Omental fat pad (tissue), 4 donors: ENCODE results near the gene SLC39A11. TPM values are rescaled to one million over a fixed set of nuclear protein-coding genes. Genes with fewer than 3 reads are reported as not detected.

Experiments
- ATAC-seq: fragments of 150-250 bp; one replicate; pipeline ENCODE4 v1.9.1; 2016; ENCODE audit warnings: mild to moderate bottlenecking, moderate library complexity; ENCODE audit not compliant: low FRiP score
- DNase-seq: peaks from one replicate; pipeline ENCODE4 v3.0.0-alpha.2; 2019; ENCODE audit warnings: low spot score
- total RNA-seq, 4 donors: library from RNA; depleted of rRNA; stranded (reverse); fragments of >200 nt; gene quantifications; one replicate each; pipeline ENCODE4 v1.1.0, GENCODE V29; 2016
- TF ChIP-seq, protein P1 (sequence below), 3 donors: fragments of 450-650 bp; IDR thresholded peaks; one replicate each; pipeline ENCODE4 v1.5.1; 2016 to 2017; ENCODE audit warnings: antibody characterized with exemption in 3 of 3, mild to moderate bottlenecking in 3 of 3, moderate library complexity in 2 of 3

The SLC39A11 gene
- total RNA-seq, 4 donors from 2014 or later = 18.8 to 42.4 (median 31.3) TPM

- DNase-seq = no peak
- TF ChIP-seq, protein P1, sequence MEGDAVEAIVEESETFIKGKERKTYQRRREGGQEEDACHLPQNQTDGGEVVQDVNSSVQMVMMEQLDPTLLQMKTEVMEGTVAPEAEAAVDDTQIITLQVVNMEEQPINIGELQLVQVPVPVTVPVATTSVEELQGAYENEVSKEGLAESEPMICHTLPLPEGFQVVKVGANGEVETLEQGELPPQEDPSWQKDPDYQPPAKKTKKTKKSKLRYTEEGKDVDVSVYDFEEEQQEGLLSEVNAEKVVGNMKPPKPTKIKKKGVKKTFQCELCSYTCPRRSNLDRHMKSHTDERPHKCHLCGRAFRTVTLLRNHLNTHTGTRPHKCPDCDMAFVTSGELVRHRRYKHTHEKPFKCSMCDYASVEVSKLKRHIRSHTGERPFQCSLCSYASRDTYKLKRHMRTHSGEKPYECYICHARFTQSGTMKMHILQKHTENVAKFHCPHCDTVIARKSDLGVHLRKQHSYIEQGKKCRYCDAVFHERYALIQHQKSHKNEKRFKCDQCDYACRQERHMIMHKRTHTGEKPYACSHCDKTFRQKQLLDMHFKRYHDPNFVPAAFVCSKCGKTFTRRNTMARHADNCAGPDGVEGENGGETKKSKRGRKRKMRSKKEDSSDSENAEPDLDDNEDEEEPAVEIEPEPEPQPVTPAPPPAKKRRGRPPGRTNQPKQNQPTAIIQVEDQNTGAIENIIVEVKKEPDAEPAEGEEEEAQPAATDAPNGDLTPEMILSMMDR (IDR thresholded peaks at IDR 0.05) = no peak
- ATAC-seq = no peak
Observed at GRCh38 chr17:73107191-73107590, 14.7 kb upstream of the SLC39A11 start.

GRCh38 chr17:73105431-73105830 is 12.9 kb upstream of the SLC39A11 start:
- ATAC-seq (no peak), DNase-seq (no peak)
- TF ChIP-seq, protein P1 (IDR thresholded peaks at IDR 0.05) = no peak

GRCh38 chr17:73104450-73104849 is 12.0 kb upstream of the SLC39A11 start:
- ATAC-seq (no peak), DNase-seq (no peak)
- TF ChIP-seq, protein P1 (IDR thresholded peaks at IDR 0.05) = no peak

- DNase-seq = no peak
- TF ChIP-seq, protein P1 (IDR thresholded peaks at IDR 0.05) = no peak
- ATAC-seq = no peak
Observed at GRCh38 chr17:73103641-73104335, 11.3 kb upstream of the SLC39A11 start.

DNA sequence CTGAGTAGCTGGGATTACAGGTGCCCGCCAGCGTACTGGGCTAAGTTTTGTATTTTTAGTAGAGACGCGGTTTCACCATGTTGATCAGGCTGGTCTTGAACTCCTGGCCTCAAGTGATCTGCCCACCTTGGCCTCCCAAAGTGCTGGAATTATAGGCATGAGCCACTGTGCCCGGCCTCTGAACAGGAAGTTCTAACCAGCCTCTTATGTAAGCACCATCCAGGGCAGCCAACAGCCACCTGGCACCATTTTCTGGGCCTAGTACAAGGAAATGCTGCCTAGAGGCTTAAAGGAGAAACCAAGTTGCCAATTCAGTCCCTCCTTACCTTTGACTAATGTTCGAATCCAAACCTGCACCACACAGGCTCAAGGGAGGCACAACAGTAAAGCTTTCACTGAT is 8.5 kb upstream of the SLC39A11 start:
- ATAC-seq (no peak), DNase-seq (no peak)
- TF ChIP-seq, protein P1 (IDR thresholded peaks at IDR 0.05) = no peak

DNA sequence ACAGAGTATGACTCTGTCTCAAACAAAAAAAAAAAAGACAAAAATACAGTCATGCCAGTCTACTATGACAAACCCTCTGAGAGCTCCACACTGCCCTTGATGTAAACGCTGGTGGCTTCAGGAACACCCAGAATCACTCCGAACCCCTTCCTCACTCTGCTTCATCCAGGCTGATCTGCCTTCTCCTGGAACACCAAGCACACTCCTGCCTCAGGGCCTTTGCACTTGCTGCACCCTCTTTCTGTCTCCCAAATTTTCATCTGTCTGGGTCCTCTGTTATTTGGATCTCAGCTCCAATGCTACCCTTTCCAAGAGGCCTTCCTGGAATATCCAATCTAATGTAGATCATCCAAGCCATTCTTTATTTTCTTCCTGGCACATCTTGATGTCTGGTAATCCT is 7.9 kb upstream of the SLC39A11 start:
- ATAC-seq (no peak), DNase-seq (no peak)
- TF ChIP-seq, protein P1 (IDR thresholded peaks at IDR 0.05) = no peak

GRCh38 chr17:73099511-73099910 is 7.0 kb upstream of the SLC39A11 start:
- TF ChIP-seq, protein P1 (IDR thresholded peaks at IDR 0.05) = no peak
- ATAC-seq (no peak), DNase-seq (no peak)
